HCT116 (cell line): Measurements from ENCODE around the gene LIMD2. TPM values are rescaled to one million over a fixed set of nuclear protein-coding genes. Genes with fewer than 3 reads are reported as not detected.
A peak's percentile ranks its signal among the peaks of the same experiment; 100 is the strongest.

Source experiments
- ATAC-seq: fragments of 200-7000 bp; cut with Tn5 transposase; 2 replicates; pipeline ENCODE4 v1.9.1; 2020; ENCODE audit warnings: mild to moderate bottlenecking, moderate library complexity
- BruUV-seq: library from RNA; stranded (reverse); fragments of 400-500 nt; replicated peaks from 2 replicates; lab custom pipeline; 2021; lab: Mats Ljungman, UMichigan
- CTCF ChIA-PET: fragments of 300-600 bp; sonication (Branson Sonifier 250); formaldehyde crosslinking; loops from one replicate; lab custom pipeline; 2021; ENCODE audit warnings: antibody characterized with exemption; lab: Charles Lee
- POLR2A ChIA-PET: fragments of 300-600, 350-600 bp; sonication (Branson Sonifier 250); formaldehyde crosslinking; loops from one replicate; lab custom pipeline; 2021; ENCODE audit warnings: antibody characterized with exemption; lab: Charles Lee
- RAD21 ChIA-PET, 2 experiments: fragments of 300-600 bp; sonication (Branson Sonifier 250); formaldehyde crosslinking; loops; one replicate each; lab custom pipeline; 2023; ENCODE audit warnings: low total read pairs in 2 of 2; ENCODE audit not compliant: uncharacterized antibody in 2 of 2, unreplicated experiment in 2 of 2, low non-redundant PET in 1 of 2; lab: Charles Lee
- DNase-seq: peaks from one replicate; pipeline ENCODE4 v3.0.0-alpha.2; 2010; ENCODE audit warnings: low read depth, low spot score
- H2AFZ ChIP-seq: fragments of 200-600 bp; shearing (Covaris generic), sonication (generic); 2 replicates; pipeline ENCODE4 v1.6.1; 2017; ENCODE audit warnings: low read depth, mixed run types, mixed read lengths, antibody characterized with exemption, low read length; ENCODE audit not compliant: poor library complexity, severe bottlenecking
- H3K27ac ChIP-seq: 2 replicates; pipeline ENCODE4 v1.5.1; 2012; ENCODE audit warnings: low read depth, low read length
- H3K27me3 ChIP-seq: fragments of 200-600 bp; sonication (generic); 2 replicates; pipeline ENCODE4 v1.6.1; 2016; ENCODE audit warnings: mixed run types, low read length, mixed read lengths; ENCODE audit not compliant: insufficient read depth
- H3K36me3 ChIP-seq, 2 experiments: fragments of 200-500 bp in 1 of 2; fragments of 200-600 bp in 1 of 2; sonication (Bioruptor generic) in 1 of 2; sonication (generic) in 1 of 2; 2 replicates each; pipeline versions ENCODE4 v1.5.1 to v1.6.1; 2014 to 2016; ENCODE audit warnings: low read length in 2 of 2, inconsistent platforms in 1 of 2, mixed read lengths in 1 of 2, mixed run types in 1 of 2; ENCODE audit not compliant: insufficient read depth in 2 of 2, control insufficient read depth in 1 of 2
- H3K4me1 ChIP-seq, 2 experiments: fragments of 200-600 bp in 1 of 2; sonication (generic) in 1 of 2; 2 replicates each; pipeline versions ENCODE4 v1.5.1 to v1.6.1; 2012 to 2017; ENCODE audit warnings: low read length in 2 of 2, inconsistent platforms in 1 of 2, mild to moderate bottlenecking in 1 of 2, mixed read lengths in 1 of 2, mixed run types in 1 of 2, moderate library complexity in 1 of 2; ENCODE audit not compliant: insufficient read depth in 2 of 2, control insufficient read depth in 1 of 2
- H3K4me2 ChIP-seq: fragments of 200-600 bp; sonication (generic); 2 replicates; pipeline ENCODE4 v1.6.1; 2017; ENCODE audit warnings: mixed run types, low read length, mixed read lengths
- H3K4me3 ChIP-seq, 2 experiments: fragments of 200-600 bp in 1 of 2; sonication (generic) in 1 of 2; replicated peaks in 1 of 2; 2 replicates each; pipeline ENCODE4 v1.5.1; 2011 to 2016; ENCODE audit warnings: low read length in 2 of 2, control low read depth in 1 of 2, low read depth in 1 of 2, mild to moderate bottlenecking in 1 of 2, mixed read lengths in 1 of 2, mixed run types in 1 of 2
- H3K79me2 ChIP-seq: fragments of 200-600 bp; sonication (generic); 2 replicates; pipeline ENCODE4 v1.6.1; 2017; ENCODE audit warnings: mild to moderate bottlenecking, mixed run types, low read length, moderate library complexity, mixed read lengths; ENCODE audit not compliant: insufficient read depth
- H3K9ac ChIP-seq: fragments of 200-600 bp; sonication (generic); 2 replicates; pipeline ENCODE4 v1.6.1; 2016; ENCODE audit warnings: low read length, mixed read lengths
- H3K9me2 ChIP-seq: fragments of 200-600 bp; sonication (generic), shearing (Covaris generic); 2 replicates; pipeline ENCODE4 v1.6.1; 2017; ENCODE audit warnings: mixed run types, mild to moderate bottlenecking, moderate library complexity; ENCODE audit not compliant: insufficient read depth
- H3K9me3 ChIP-seq, 2 experiments: fragments of 200-500 bp in 1 of 2; fragments of 200-600 bp in 1 of 2; sonication (Bioruptor generic) in 1 of 2; sonication (generic) in 1 of 2; 2 replicates each; pipeline ENCODE4 v1.6.1; 2014 to 2017; ENCODE audit warnings: low read length in 2 of 2, mixed read lengths in 2 of 2, inconsistent platforms in 1 of 2, low read depth in 1 of 2, mild to moderate bottlenecking in 1 of 2, mixed run types in 1 of 2, moderate library complexity in 1 of 2; ENCODE audit not compliant: control insufficient read depth in 1 of 2, insufficient read depth in 1 of 2
- H4K20me1 ChIP-seq: fragments of 200-600 bp; sonication (generic), shearing (Covaris generic); 2 replicates; pipeline ENCODE4 v1.6.1; 2017; ENCODE audit warnings: mixed run types, mild to moderate bottlenecking, moderate library complexity; ENCODE audit not compliant: insufficient read depth
- ATF3 ChIP-seq: IDR thresholded peaks from 2 replicates; pipeline ENCODE4 v1.6.1; 2012
- CBX3 ChIP-seq: IDR thresholded peaks from 2 replicates; pipeline ENCODE4 v1.6.1; 2012; ENCODE audit warnings: low read depth
- CEBPB ChIP-seq: IDR thresholded peaks from 2 replicates; pipeline ENCODE4 v1.6.1; 2012; ENCODE audit warnings: low read depth
- CTCF ChIP-seq, 3 experiments: fragments of 200-600 bp in 1 of 3; sonication (generic) in 1 of 3; IDR thresholded peaks in 2 of 3; conservative IDR thresholded peaks in 1 of 3; 2 replicates each; pipeline ENCODE4 v1.5.1; 2012 to 2017; ENCODE audit warnings: low read depth in 2 of 3, low read length in 2 of 3, antibody characterized with exemption in 1 of 3, borderline replicate concordance in 1 of 3, control low read depth in 1 of 3, mild to moderate bottlenecking in 1 of 3, mixed read lengths in 1 of 3, mixed run types in 1 of 3, moderate library complexity in 1 of 3; ENCODE audit not compliant: insufficient read depth in 1 of 3
- EGR1 ChIP-seq: IDR thresholded peaks from 2 replicates; pipeline ENCODE4 v1.6.1; 2012; ENCODE audit warnings: low read depth
- ELF1 ChIP-seq: IDR thresholded peaks from 2 replicates; pipeline ENCODE4 v1.6.1; 2012; ENCODE audit warnings: low read depth, borderline replicate concordance
- EZH2phosphoT487 ChIP-seq: fragments of 200-600 bp; IDR thresholded peaks from 2 replicates; pipeline ENCODE4 v1.6.1; 2018; ENCODE audit warnings: antibody characterized with exemption, borderline replicate concordance
- FOSL1 ChIP-seq: IDR thresholded peaks from 2 replicates; pipeline ENCODE4 v1.6.1; 2012; ENCODE audit warnings: low read depth
- POLR2A ChIP-seq: IDR thresholded peaks from 2 replicates; pipeline ENCODE4 v1.7.0; 2011; ENCODE audit warnings: borderline replicate concordance; ENCODE audit not compliant: insufficient read depth, insufficient read length; ENCODE audit errors: extremely low read depth
- POLR2AphosphoS5 ChIP-seq: IDR thresholded peaks from 2 replicates; pipeline ENCODE4 v1.6.1; 2011; ENCODE audit warnings: mild to moderate bottlenecking, low read depth, low read length, moderate library complexity
- RAD21 ChIP-seq: IDR thresholded peaks from 2 replicates; pipeline ENCODE4 v1.6.1; 2012; ENCODE audit warnings: low read depth, mild to moderate bottlenecking
- REST ChIP-seq: IDR thresholded peaks from 2 replicates; pipeline ENCODE4 v1.6.1; 2012; ENCODE audit warnings: low read depth
- SIN3A ChIP-seq: IDR thresholded peaks from 2 replicates; pipeline ENCODE4 v1.6.1; 2012; ENCODE audit warnings: low read depth
- SP1 ChIP-seq: IDR thresholded peaks from 2 replicates; pipeline ENCODE4 v1.6.1; 2012; ENCODE audit warnings: low read depth
- SRF ChIP-seq: IDR thresholded peaks from 2 replicates; pipeline ENCODE4 v1.6.1; 2012; ENCODE audit warnings: low read depth
- TCF7L2 ChIP-seq: IDR thresholded peaks from 2 replicates; pipeline ENCODE4 v1.7.0; 2011; ENCODE audit warnings: borderline replicate concordance, inconsistent platforms; ENCODE audit not compliant: insufficient read depth, insufficient read length; ENCODE audit errors: extremely low read depth
- YY1 ChIP-seq: IDR thresholded peaks from 2 replicates; pipeline ENCODE4 v1.6.1; 2011; ENCODE audit warnings: low read length, low read depth, moderate library complexity, mild to moderate bottlenecking; ENCODE audit not compliant: insufficient replicate concordance; ENCODE audit errors: extremely low read depth
- ZBTB33 ChIP-seq: IDR thresholded peaks from 2 replicates; pipeline ENCODE4 v1.6.1; 2011; ENCODE audit warnings: mild to moderate bottlenecking, low read length, moderate library complexity; ENCODE audit not compliant: insufficient replicate concordance; ENCODE audit errors: extremely low read depth
- ZFX ChIP-seq: fragments of 450-650 bp; IDR thresholded peaks from 2 replicates; pipeline ENCODE4 v1.6.1; 2017
- ZNF274 ChIP-seq: fragments of 200-500 bp; sonication (Bioruptor generic); IDR thresholded peaks from 2 replicates; pipeline ENCODE4 v1.6.1; 2014; ENCODE audit warnings: mild to moderate bottlenecking, low read depth, low read length, inconsistent platforms
- intact Hi-C: fragments of 100-400 bp; cut with micrococcal nuclease; formaldehyde crosslinking; loops from 2 replicates; pipeline ENCODE4 v1.10.0; 2022
- total RNA-seq: library from RNA; stranded (reverse); gene quantifications from one replicate; pipeline ENCODE4 v1.2.1, GENCODE V29; 2021; ENCODE audit not compliant: unreplicated experiment

LIMD2 gene
- total RNA-seq, 1 experiment from 2014 or later: 8.4 TPM

- Histone ChIP-seq H3K79me2 (no peaks in the 10 kb centered on the region), H3K27me3 (no peaks in the 10 kb centered on the region), H3K9me2 (no peaks in the 10 kb centered on the region), H3K9ac (no peak overlapping the region), H2AFZ (no peak overlapping the region), H3K9me3 (no peaks in the 10 kb centered on the region), H3K4me3 (no peak overlapping the region), H3K27ac (peak overlapping the region; percentile 77; the same call in 1 of the 2 replicates), H3K4me2 (no peak overlapping the region; the same call in 1 of the 2 replicates), H3K4me1 (peaks cover 24 to 26% of the 10 kb centered on the region in 2 experiments), H3K36me3 (no peaks in the 10 kb centered on the region), H4K20me1 (no peaks in the 10 kb centered on the region)
- POLR2A ChIA-PET: interaction anchor here (1.8 to 2.7 kb wide), 3 partner anchors 10 to 97 kb away, joined by 7 to 8 read pairs (median 8); partner anchors contain the start of genes CCDC47, DDX42 and MAP3K3
- TF ChIP-seq SRF (no peak), ELF1 (no peak), ZBTB33 (no peak), ZNF274 (no peak), RAD21 (no peak), ZFX (no peak), YY1 (no peak), POLR2A (no peak), EGR1 (no peak), SP1 (no peak), REST (no peak), ATF3 (no peak), TCF7L2 (no peak), SIN3A (no peak), CTCF (IDR thresholded peaks at IDR 0.05 in 2 of 3, conservative IDR thresholded peaks at IDR 0.05 in 1 of 3; ENCODE audit: borderline replicate concordance in 1 of 3, insufficient read depth in 1 of 3, low read depth in 2 of 3, low read length in 2 of 3) (no peak), EZH2phosphoT487 (no peak), POLR2AphosphoS5 (no peak), CEBPB (no peak), FOSL1 (no peak), CBX3 (no peak)
- no peak for ATAC-seq
- CTCF ChIA-PET: interaction anchor here (0.5 to 2.3 kb wide), 3 partner anchors 55 to 270 kb away, joined by 3 to 10 read pairs (median 3); partner anchors contain the start of gene MAP3K3
- DNase-seq: no peak
- RAD21 ChIA-PET: no interaction called here
- intact Hi-C loops: no loop called here
- BruUV-seq: no TSS peak
Measured at GRCh38 chr17:63676584-63676983, 23.3 kb downstream of the LIMD2 start.
